ENCODE results near the gene PCLO. TPM values are rescaled to one million over a fixed set of nuclear protein-coding genes. Genes with fewer than 3 reads are reported as not detected.

The PCLO gene
- total and polyA plus RNA-seq, 2 of the 8 experiments (the other 6 are each of a cell fraction or from before 2014, with no cell fraction given), result 1.5 to 3.2 TPM

DNA sequence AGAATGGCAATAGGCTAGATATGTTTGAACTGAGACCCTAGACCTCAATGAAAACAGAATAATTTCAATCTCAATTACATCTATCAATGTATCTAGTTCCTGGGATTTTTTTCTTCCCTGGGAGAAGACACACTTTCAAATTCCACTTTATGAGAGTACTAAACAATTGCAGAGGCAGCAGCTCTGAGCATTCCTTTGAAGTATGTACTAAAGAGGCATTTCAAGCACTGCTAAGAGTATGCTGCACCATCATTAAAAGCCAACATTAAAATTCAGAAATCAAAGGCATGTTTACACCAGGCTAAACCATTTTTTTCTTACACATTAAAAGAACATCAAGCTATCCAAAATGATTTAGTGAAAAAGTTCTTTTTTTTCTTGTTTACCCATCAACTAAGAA is 421.2 kb downstream of the PCLO start:
- no peak overlapping the region for H3K18ac ChIP-seq (ENCODE audit: extremely low read depth, low read length)
- POLR2A ChIA-PET (ENCODE audit: partially characterized antibody), result no interaction called here

More for the DNA sequence above, 421.2 kb downstream of the PCLO start:
- Histone ChIP-seq H2BK15ac (ENCODE audit: low read length) (no peak overlapping the region), H3K4me2 (ENCODE audit: insufficient read depth in 1 of 2, low read depth in 2 of 2, low read length in 2 of 2) (no peak overlapping the region), H3K27ac (ENCODE audit: low read depth, low read length) (no peak overlapping the region), H3K27me3 (replicated peaks in 1 of 4; ENCODE audit: control insufficient read depth in 3 of 4, extremely low read depth in 1 of 4, insufficient read depth in 3 of 4, low read length in 3 of 4) (no peaks in the 10 kb centered on the region), H3K14ac (ENCODE audit: insufficient read length) (no peak overlapping the region), H3K4me1 (replicated peaks in 1 of 4; ENCODE audit: control insufficient read depth in 3 of 4, insufficient read depth in 4 of 4, low read length in 3 of 4) (no peaks in the 10 kb centered on the region; a peak in 1 of 7 replicates), H2BK5ac (ENCODE audit: low read depth, low read length) (no peak overlapping the region), H4K5ac (ENCODE audit: insufficient read length, low read depth, low read length) (no peak overlapping the region), H3K56ac (replicated peaks; ENCODE audit: insufficient read length, low read depth, low read length) (no peak overlapping the region), H3K79me1 (ENCODE audit: low read depth, low read length) (no peaks in the 10 kb centered on the region), H3K23me2 (ENCODE audit: low read depth, low read length) (no peaks in the 10 kb centered on the region), H3K9ac (replicated peaks in 1 of 4; ENCODE audit: extremely low read depth in 1 of 4, low read depth in 3 of 4, low read length in 3 of 4) (no peak overlapping the region), H2AFZ (ENCODE audit: low read length) (no peak overlapping the region), H2BK12ac (ENCODE audit: low read depth, low read length) (no peak overlapping the region), H2BK20ac (ENCODE audit: low read length) (no peak overlapping the region), H4K20me1 (replicated peaks in 1 of 2; ENCODE audit: control insufficient read depth in 1 of 2, insufficient read depth in 2 of 2, low read length in 2 of 2) (no peaks in the 10 kb centered on the region), H4K91ac (replicated peaks; ENCODE audit: insufficient read length, low read length) (no peak overlapping the region), H3K4ac (replicated peaks; ENCODE audit: insufficient read length, low read depth, low read length) (no peak overlapping the region), H3K79me2 (ENCODE audit: control insufficient read depth in 1 of 2, insufficient read depth in 2 of 2, low read length in 2 of 2) (no peaks in the 10 kb centered on the region), H3K4me3 (ENCODE audit: extremely low read depth in 1 of 4, insufficient read depth in 2 of 4, low read depth in 3 of 4, low read length in 4 of 4) (no peak overlapping the region), H3K36me3 (ENCODE audit: control insufficient read depth in 2 of 4, insufficient read depth in 4 of 4, low read length in 3 of 4) (no peaks in the 10 kb centered on the region), H3K23ac (ENCODE audit: insufficient read length) (no peak overlapping the region), H2AK5ac (ENCODE audit: low read depth, low read length) (no peak overlapping the region), H4K8ac (ENCODE audit: extremely low read depth, insufficient read depth, low read length) (no peak overlapping the region), H3K9me3 (ENCODE audit: insufficient read depth in 2 of 2, low read depth in 1 of 2, low read length in 1 of 2) (no peaks in the 10 kb centered on the region), H2BK120ac (replicated peaks; ENCODE audit: low read depth, low read length) (no peak overlapping the region)
- TF ChIP-seq FOSL1 (IDR thresholded peaks at IDR 0.05; ENCODE audit: insufficient read depth, low read depth, low read length), result no peak
- TF ChIP-seq RXRA (IDR thresholded peaks at IDR 0.05; ENCODE audit: insufficient read depth, low read depth, low read length), result no peak
- TF ChIP-seq SP1 (IDR thresholded peaks at IDR 0.05; ENCODE audit: low read depth, low read length), result no peak
- no peak for TF ChIP-seq SUZ12 (IDR thresholded peaks at IDR 0.05; ENCODE audit: low read length)
- no peak for TF ChIP-seq CTCF (IDR thresholded peaks at IDR 0.05; ENCODE audit: control extremely low read depth in 1 of 3, insufficient read depth in 1 of 3, low read depth in 1 of 3, low read length in 3 of 3)
- TF ChIP-seq CBX5 (IDR thresholded peaks at IDR 0.05; ENCODE audit: low read depth, low read length), result no peak
- no peak for TF ChIP-seq POU5F1 (IDR thresholded peaks at IDR 0.05; ENCODE audit: low read depth, low read length)
- no peak for DNase-seq (ENCODE audit: low read depth in 1 of 2, low spot score in 2 of 2)
- CTCF ChIA-PET (ENCODE audit: partially characterized antibody), result interaction anchor here (0.6 to 5.5 kb wide), 6 partner anchors 12 to 77 kb away, joined by 3 to 30 read pairs (median 7); no protein-coding TSS in a partner anchor
- FAIRE-seq, result no peak
